IPS-NIHi7 (cell line): ENCODE data around the gene ANKRD2.
"Not testable (repeated sequence)": the region's sequence is repeated elsewhere in the genome, so short reads cannot be mapped to it uniquely, and the experiment has no call there.

Experiments
- DNase-seq: peaks from one replicate; pipeline ENCODE4 v3.0.0; 2012; ENCODE audit warnings: mixed read lengths; ENCODE audit errors: extremely low spot score

The ANKRD2 gene

GRCh38 chr10:97546456-97547270 is 25.9 kb upstream of the ANKRD2 start:
- no peak for DNase-seq

- no peak for DNase-seq
These were observed 25.3 kb upstream of the ANKRD2 start for GRCh38 chr10:97547271-97547600.

- DNase-seq = no peak
These were observed 24.6 kb upstream of the ANKRD2 start for GRCh38 chr10:97547962-97548361.

GRCh38 chr10:97548828-97549455 is 23.6 kb upstream of the ANKRD2 start:
- no peak for DNase-seq

- no peak for DNase-seq
These were observed 22.8 kb upstream of the ANKRD2 start for GRCh38 chr10:97549587-97550322.

- no peak for DNase-seq
These were observed 22.0 kb upstream of the ANKRD2 start for GRCh38 chr10:97550336-97551149.

GRCh38 chr10:97551271-97551670 is 21.3 kb upstream of the ANKRD2 start:
- DNase-seq = no peak

- peak; percentile 86 for DNase-seq
These were observed 19.0 kb upstream of the ANKRD2 start for GRCh38 chr10:97553575-97554031.

GRCh38 chr10:97554336-97554735 is 18.2 kb upstream of the ANKRD2 start:
- DNase-seq = not testable (repeated sequence)

- not testable (repeated sequence) for DNase-seq
These were observed 17.0 kb upstream of the ANKRD2 start for GRCh38 chr10:97555541-97555940.

- not testable (repeated sequence) for DNase-seq
These were observed 11.7 kb upstream of the ANKRD2 start for GRCh38 chr10:97560731-97561381.

GRCh38 chr10:97561386-97562077 is 11.0 kb upstream of the ANKRD2 start:
- DNase-seq = not testable (repeated sequence)

- DNase-seq = not testable (repeated sequence)
These were observed 10.2 kb upstream of the ANKRD2 start for GRCh38 chr10:97562329-97562728.

GRCh38 chr10:97563337-97563736 is 9.2 kb upstream of the ANKRD2 start:
- DNase-seq = no peak

GRCh38 chr10:97564776-97565175 is 7.8 kb upstream of the ANKRD2 start:
- DNase-seq = no peak

- DNase-seq = no peak
These were observed 6.1 kb upstream of the ANKRD2 start for GRCh38 chr10:97566336-97566996.

GRCh38 chr10:97567891-97568290 is 4.7 kb upstream of the ANKRD2 start:
- DNase-seq = no peak

- DNase-seq = no peak
These were observed 2.3 kb upstream of the ANKRD2 start for GRCh38 chr10:97570146-97570788.

- DNase-seq = no peak
These were observed 1.6 kb upstream of the ANKRD2 start for GRCh38 chr10:97570789-97571471.
